Gastrocnemius medialis (tissue), 4 donors: ENCODE measurements around the gene MMP12.
"Not testable (repeated sequence)": the region's sequence is repeated elsewhere in the genome, so short reads cannot be mapped to it uniquely, and the experiment has no call there.

Source experiments
- POLR2A ChIP-seq, 2 donors: fragments of 450-650 bp; IDR thresholded peaks; one replicate each; pipeline ENCODE4 v1.6.1; 2017; ENCODE audit warnings: antibody characterized with exemption in 2 of 2, mild to moderate bottlenecking in 2 of 2, moderate library complexity in 2 of 2
- TF ChIP-seq, protein P1 (sequence below), 5 experiments: fragments of 450-650 bp in 3 of 5; fragments of 200-600 bp in 2 of 5; sonication (generic) in 2 of 5; IDR thresholded peaks in 4 of 5; conservative IDR thresholded peaks in 1 of 5; 1 replicate in 4 of 5; 2 replicates in 1 of 5; pipeline ENCODE4 v1.5.1; 2016 to 2019; ENCODE audit warnings: antibody characterized with exemption in 5 of 5, mild to moderate bottlenecking in 3 of 5, moderate library complexity in 3 of 5

- TF ChIP-seq, protein P1, sequence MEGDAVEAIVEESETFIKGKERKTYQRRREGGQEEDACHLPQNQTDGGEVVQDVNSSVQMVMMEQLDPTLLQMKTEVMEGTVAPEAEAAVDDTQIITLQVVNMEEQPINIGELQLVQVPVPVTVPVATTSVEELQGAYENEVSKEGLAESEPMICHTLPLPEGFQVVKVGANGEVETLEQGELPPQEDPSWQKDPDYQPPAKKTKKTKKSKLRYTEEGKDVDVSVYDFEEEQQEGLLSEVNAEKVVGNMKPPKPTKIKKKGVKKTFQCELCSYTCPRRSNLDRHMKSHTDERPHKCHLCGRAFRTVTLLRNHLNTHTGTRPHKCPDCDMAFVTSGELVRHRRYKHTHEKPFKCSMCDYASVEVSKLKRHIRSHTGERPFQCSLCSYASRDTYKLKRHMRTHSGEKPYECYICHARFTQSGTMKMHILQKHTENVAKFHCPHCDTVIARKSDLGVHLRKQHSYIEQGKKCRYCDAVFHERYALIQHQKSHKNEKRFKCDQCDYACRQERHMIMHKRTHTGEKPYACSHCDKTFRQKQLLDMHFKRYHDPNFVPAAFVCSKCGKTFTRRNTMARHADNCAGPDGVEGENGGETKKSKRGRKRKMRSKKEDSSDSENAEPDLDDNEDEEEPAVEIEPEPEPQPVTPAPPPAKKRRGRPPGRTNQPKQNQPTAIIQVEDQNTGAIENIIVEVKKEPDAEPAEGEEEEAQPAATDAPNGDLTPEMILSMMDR (IDR thresholded peaks at IDR 0.05 in 4 of 5, conservative IDR thresholded peaks at IDR 0.05 in 1 of 5), result not testable (repeated sequence)
- not testable (repeated sequence) for TF ChIP-seq POLR2A (IDR thresholded peaks at IDR 0.05)
Observed at GRCh38 chr11:102905848-102906247, 31.1 kb upstream of the MMP12 start.
